GM11168 (cell line): ENCODE results near the gene INTS13.
"Not testable (repeated sequence)": the region's sequence is repeated elsewhere in the genome, so short reads cannot be mapped to it uniquely, and the experiment has no call there.

Experiments used
- in situ Hi-C: fragments of 300-500 bp; cut with MboI; formaldehyde crosslinking; loops from one replicate; pipeline ENCODE4 v1.12.0; 2022; ENCODE audit warnings: low sequenced_read_pairs; ENCODE audit not compliant: unreplicated experiment

The INTS13 gene

GRCh38 chr12:26871985-26872384, 65.8 kb downstream of the INTS13 start:
- in situ Hi-C loops: no loop called here

- in situ Hi-C loops: no loop called here
These were observed 67.0 kb downstream of the INTS13 start for GRCh38 chr12:26870491-26871419.

GRCh38 chr12:26869908-26870459, 67.8 kb downstream of the INTS13 start:
- in situ Hi-C loops: no loop called here

- in situ Hi-C loops: no loop called here
These were observed 68.7 kb downstream of the INTS13 start for GRCh38 chr12:26869104-26869494.

GRCh38 chr12:26868447-26869103, 69.2 kb downstream of the INTS13 start:
- in situ Hi-C loops: no loop called here

- in situ Hi-C loops: no loop called here
These were observed 70.7 kb downstream of the INTS13 start for GRCh38 chr12:26867080-26867479.

- in situ Hi-C loops: no loop called here
These were observed 74.3 kb downstream of the INTS13 start for GRCh38 chr12:26863515-26863914.

- in situ Hi-C loops: not testable (repeated sequence)
These were observed 75.0 kb downstream of the INTS13 start for GRCh38 chr12:26862787-26863186.

GRCh38 chr12:26861690-26862089, 76.1 kb downstream of the INTS13 start:
- in situ Hi-C loops: no loop called here

- in situ Hi-C loops: no loop called here
These were observed 80.2 kb downstream of the INTS13 start for GRCh38 chr12:26857465-26858176.

GRCh38 chr12:26855337-26855736, 82.4 kb downstream of the INTS13 start:
- in situ Hi-C loops: no loop called here
